AG10803 (cell line): ENCODE data around the gene CHN2.

Experiments
- DNase-seq: peaks from one replicate; pipeline ENCODE4 v3.0.0; 2010; ENCODE audit warnings: low read depth
- H3K4me3 ChIP-seq: 2 replicates; pipeline ENCODE4 v1.5.1; 2011; ENCODE audit warnings: mild to moderate bottlenecking, low read length, control low read depth
- TF ChIP-seq, protein P1 (sequence below): conservative IDR thresholded peaks from 2 replicates; pipeline ENCODE4 v1.5.1; 2011; ENCODE audit warnings: mild to moderate bottlenecking, low read length, control low read depth, inconsistent platforms

The CHN2 gene

GRCh38 chr7:29196191-29196590 lies 1.6 kb downstream of the CHN2 start:
- no peak overlapping the region for H3K4me3 ChIP-seq
- TF ChIP-seq, protein P1, sequence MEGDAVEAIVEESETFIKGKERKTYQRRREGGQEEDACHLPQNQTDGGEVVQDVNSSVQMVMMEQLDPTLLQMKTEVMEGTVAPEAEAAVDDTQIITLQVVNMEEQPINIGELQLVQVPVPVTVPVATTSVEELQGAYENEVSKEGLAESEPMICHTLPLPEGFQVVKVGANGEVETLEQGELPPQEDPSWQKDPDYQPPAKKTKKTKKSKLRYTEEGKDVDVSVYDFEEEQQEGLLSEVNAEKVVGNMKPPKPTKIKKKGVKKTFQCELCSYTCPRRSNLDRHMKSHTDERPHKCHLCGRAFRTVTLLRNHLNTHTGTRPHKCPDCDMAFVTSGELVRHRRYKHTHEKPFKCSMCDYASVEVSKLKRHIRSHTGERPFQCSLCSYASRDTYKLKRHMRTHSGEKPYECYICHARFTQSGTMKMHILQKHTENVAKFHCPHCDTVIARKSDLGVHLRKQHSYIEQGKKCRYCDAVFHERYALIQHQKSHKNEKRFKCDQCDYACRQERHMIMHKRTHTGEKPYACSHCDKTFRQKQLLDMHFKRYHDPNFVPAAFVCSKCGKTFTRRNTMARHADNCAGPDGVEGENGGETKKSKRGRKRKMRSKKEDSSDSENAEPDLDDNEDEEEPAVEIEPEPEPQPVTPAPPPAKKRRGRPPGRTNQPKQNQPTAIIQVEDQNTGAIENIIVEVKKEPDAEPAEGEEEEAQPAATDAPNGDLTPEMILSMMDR = no peak
- no peak for DNase-seq

DNA sequence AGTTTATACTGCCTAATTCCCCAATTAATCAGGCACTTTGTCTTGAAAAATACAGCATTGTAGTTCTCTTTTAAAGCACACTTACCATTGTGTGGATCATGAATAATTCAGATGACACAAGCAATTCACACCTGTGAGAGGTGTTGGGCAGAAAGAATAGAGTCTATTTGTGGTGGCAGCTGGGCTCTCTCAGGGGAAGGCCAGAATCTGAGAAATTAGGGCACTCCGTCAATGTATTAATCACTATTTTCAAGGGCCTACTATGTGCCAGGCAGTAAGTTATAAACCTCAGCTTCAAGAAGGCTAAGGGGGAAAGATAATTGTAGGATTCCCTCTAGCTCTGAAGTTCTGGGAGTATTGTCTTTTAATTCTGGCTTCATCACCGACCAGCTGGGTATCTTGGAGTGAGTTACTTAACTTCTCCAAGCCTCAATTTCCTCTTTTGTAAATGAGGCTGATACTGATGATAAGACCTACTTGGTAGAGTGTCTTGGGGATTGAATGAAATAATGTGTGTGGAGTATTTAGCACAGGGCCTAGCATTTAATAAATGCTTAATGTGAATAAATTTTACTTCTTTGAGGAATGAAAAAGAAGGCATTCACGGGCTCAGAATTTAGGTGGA lies 2.5 kb downstream of the CHN2 start:
- TF ChIP-seq, protein P1 = no peak
- no peak for DNase-seq

DNA sequence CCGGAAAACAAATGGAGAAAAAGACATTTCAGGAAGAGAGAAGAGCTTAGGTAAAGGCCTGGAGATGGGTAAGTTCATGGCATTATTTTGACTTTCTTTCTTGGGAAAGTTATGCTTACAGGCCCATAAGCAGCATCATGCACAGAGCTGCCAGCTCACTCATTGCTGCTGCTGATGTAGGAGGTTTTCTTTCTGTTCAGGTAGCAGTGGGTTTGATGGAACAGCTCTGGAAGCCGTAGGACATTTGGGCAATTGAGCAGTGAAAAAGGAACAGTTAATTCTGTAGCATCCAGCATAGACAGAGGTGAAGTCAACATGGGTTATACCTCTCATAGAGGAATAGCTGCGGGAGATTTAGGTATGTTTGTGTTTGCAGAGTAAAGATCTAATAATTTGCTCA lies 3.3 kb downstream of the CHN2 start:
- no peak for DNase-seq
- no peak overlapping the region for H3K4me3 ChIP-seq
- TF ChIP-seq, protein P1 = no peak

More for the DNA sequence above, 2.5 kb downstream of the CHN2 start:
- H3K4me3 ChIP-seq = no peak overlapping the region

- no peak for DNase-seq
- TF ChIP-seq, protein P1 = no peak
- H3K4me3 ChIP-seq = no peak overlapping the region
These were observed 5.2 kb downstream of the CHN2 start for GRCh38 chr7:29199776-29200175.

GRCh38 chr7:29202651-29203069 lies 8.1 kb downstream of the CHN2 start:
- TF ChIP-seq, protein P1 = no peak
- DNase-seq = no peak
- H3K4me3 ChIP-seq = no peak overlapping the region

DNA sequence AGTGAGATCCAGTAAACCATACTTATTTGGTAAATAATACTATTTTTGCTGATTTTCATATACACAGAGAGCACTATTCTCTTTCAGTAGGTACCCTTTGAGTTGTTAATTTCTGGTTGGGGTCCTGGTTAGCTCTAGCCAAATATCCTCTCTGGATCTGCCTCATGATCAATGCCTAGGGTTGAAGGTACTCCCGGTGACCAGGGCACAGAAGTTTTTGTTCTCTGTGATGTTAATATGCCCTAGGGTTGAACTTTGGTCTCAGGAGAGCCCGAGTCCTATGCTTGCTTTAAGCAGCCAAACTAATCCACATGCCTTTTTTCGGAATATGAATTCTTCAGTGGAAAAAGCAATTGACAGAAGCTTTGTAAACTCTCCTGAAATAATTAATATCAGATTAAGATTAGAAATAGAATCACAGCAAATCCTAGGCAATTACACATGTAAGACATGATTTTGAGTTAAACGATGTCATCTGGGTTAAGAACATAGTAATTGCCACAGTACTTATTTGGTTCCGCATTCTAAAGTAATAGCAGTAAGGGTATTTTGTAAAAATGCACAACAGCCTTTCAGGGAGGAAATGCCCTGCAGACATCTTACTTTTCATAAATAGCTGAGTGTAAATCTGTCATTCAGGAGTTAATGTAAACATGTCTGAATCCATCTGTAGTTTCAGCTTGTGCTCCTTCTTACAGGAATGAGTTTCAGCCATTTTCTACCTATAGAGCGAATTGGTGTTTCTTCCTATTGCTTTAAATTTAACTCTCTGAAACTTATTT lies 10.1 kb downstream of the CHN2 start:
- DNase-seq = no peak
- TF ChIP-seq, protein P1 = no peak
- no peak overlapping the region for H3K4me3 ChIP-seq
